ENCODE measurements around the gene USH1C.

GRCh38 chr11:17563231-17563646, 19.0 kb upstream of the USH1C start:
- TF ChIP-seq CTCF (IDR thresholded peaks at IDR 0.05) (no peak), POLR2A (IDR thresholded peaks at IDR 0.05) (no peak)
